Liver (tissue), 9 donors: ENCODE measurements around the gene OVCH1. TPM values are rescaled to one million over a fixed set of nuclear protein-coding genes. Genes with fewer than 3 reads are reported as not detected.

Source experiments
- DNase-seq: peaks from one replicate; pipeline ENCODE4 v3.0.0-alpha.2; 2017; ENCODE audit warnings: low spot score
- H3K27ac ChIP-seq, 2 donors: one replicate each; pipeline ENCODE4 v1.7.0; 2013; ENCODE audit warnings: inconsistent platforms in 2 of 2, low read length in 2 of 2, control low read depth in 1 of 2, low read depth in 1 of 2, mild to moderate bottlenecking in 1 of 2
- H3K27me3 ChIP-seq, 4 donors: one replicate each; pipeline versions ENCODE4 v1.6.1 to v1.7.0; 2013; ENCODE audit warnings: low read length in 3 of 4, inconsistent platforms in 1 of 4, mild to moderate bottlenecking in 1 of 4, moderate library complexity in 1 of 4; ENCODE audit not compliant: control insufficient read depth in 4 of 4, insufficient read depth in 4 of 4
- H3K36me3 ChIP-seq, 4 donors: one replicate each; pipeline versions ENCODE4 v1.6.1 to v1.7.0; 2013; ENCODE audit warnings: low read length in 3 of 4, mild to moderate bottlenecking in 3 of 4, low read depth in 1 of 4, moderate library complexity in 1 of 4; ENCODE audit not compliant: control insufficient read depth in 4 of 4, insufficient read depth in 3 of 4
- H3K4me1 ChIP-seq, 4 donors: one replicate each; pipeline versions ENCODE4 v1.6.1 to v1.7.0; 2013; ENCODE audit warnings: low read length in 3 of 4, mild to moderate bottlenecking in 3 of 4, moderate library complexity in 1 of 4; ENCODE audit not compliant: control insufficient read depth in 4 of 4, insufficient read depth in 4 of 4
- H3K4me3 ChIP-seq, 3 donors: one replicate each; pipeline versions ENCODE4 v1.6.1 to v1.7.0; 2013; ENCODE audit warnings: low read length in 3 of 3, control low read depth in 1 of 3, low read depth in 1 of 3, mild to moderate bottlenecking in 1 of 3
- H3K9ac ChIP-seq, 2 donors: one replicate each; pipeline ENCODE4 v1.7.0; 2013; ENCODE audit warnings: low read length in 2 of 2, mild to moderate bottlenecking in 2 of 2, moderate library complexity in 2 of 2, control low read depth in 1 of 2, low read depth in 1 of 2
- H3K9me3 ChIP-seq, 4 donors: one replicate each; pipeline versions ENCODE4 v1.6.1 to v1.7.0; 2013; ENCODE audit warnings: low read length in 3 of 4; ENCODE audit not compliant: control insufficient read depth in 4 of 4
- CTCF ChIP-seq: fragments of 150-350 bp; IDR thresholded peaks from 2 replicates; pipeline ENCODE4 v1.5.1; 2017; ENCODE audit warnings: improper control_type of control experiment, low read depth, low read length; ENCODE audit not compliant: missing input control
- EGR1 ChIP-seq, 2 donors: IDR thresholded peaks; 2 replicates each; pipeline ENCODE4 v1.6.1; 2016 to 2018; ENCODE audit warnings: antibody characterized with exemption in 2 of 2, low read depth in 2 of 2
- FOXA1 ChIP-seq: IDR thresholded peaks from 2 replicates; pipeline ENCODE4 v1.6.1; 2016; ENCODE audit warnings: antibody characterized with exemption
- FOXA2 ChIP-seq: IDR thresholded peaks from 2 replicates; pipeline ENCODE4 v1.6.1; 2016; ENCODE audit warnings: antibody characterized with exemption
- GABPA ChIP-seq, 2 donors: IDR thresholded peaks in 1 of 2; conservative IDR thresholded peaks in 1 of 2; 2 replicates each; pipeline ENCODE4 v1.6.1; 2016; ENCODE audit warnings: antibody characterized with exemption in 2 of 2, mild to moderate bottlenecking in 1 of 2, moderate library complexity in 1 of 2
- HNF4A ChIP-seq, 2 donors: conservative IDR thresholded peaks; 2 replicates each; pipeline ENCODE4 v1.6.1; 2016; ENCODE audit warnings: antibody characterized with exemption in 2 of 2, mild to moderate bottlenecking in 2 of 2
- HNF4G ChIP-seq: IDR thresholded peaks from 2 replicates; pipeline ENCODE4 v1.6.1; 2016; ENCODE audit warnings: antibody characterized with exemption
- JUND ChIP-seq, 2 donors: IDR thresholded peaks; 2 replicates each; pipeline ENCODE4 v1.6.1; 2016; ENCODE audit warnings: antibody characterized with exemption in 2 of 2
- MAX ChIP-seq: IDR thresholded peaks from 2 replicates; pipeline ENCODE4 v1.6.1; 2016; ENCODE audit warnings: antibody characterized with exemption
- NR2F2 ChIP-seq: IDR thresholded peaks from 2 replicates; pipeline ENCODE4 v1.6.1; 2016; ENCODE audit warnings: antibody characterized with exemption
- RAD21 ChIP-seq, 2 donors: IDR thresholded peaks; 2 replicates each; pipeline ENCODE4 v1.6.1; 2016; ENCODE audit warnings: antibody characterized with exemption in 2 of 2, mild to moderate bottlenecking in 2 of 2
- REST ChIP-seq: IDR thresholded peaks from 2 replicates; pipeline ENCODE4 v1.6.1; 2016; ENCODE audit warnings: antibody characterized with exemption, mild to moderate bottlenecking
- RXRA ChIP-seq, 2 donors: IDR thresholded peaks; 2 replicates each; pipeline ENCODE4 v1.6.1; 2017 to 2018; ENCODE audit warnings: antibody characterized with exemption in 2 of 2, mild to moderate bottlenecking in 1 of 2
- SP1 ChIP-seq: IDR thresholded peaks from 2 replicates; pipeline ENCODE4 v1.6.1; 2018; ENCODE audit warnings: antibody characterized with exemption, mild to moderate bottlenecking
- TAF1 ChIP-seq: conservative IDR thresholded peaks from 2 replicates; pipeline ENCODE4 v1.6.1; 2016; ENCODE audit warnings: antibody characterized with exemption, mild to moderate bottlenecking
- YY1 ChIP-seq: IDR thresholded peaks from 2 replicates; pipeline ENCODE4 v1.6.1; 2016; ENCODE audit warnings: antibody characterized with exemption, mild to moderate bottlenecking
- WGBS: extraction: QIAGEN DNeasy Blood & Tissue Kit; methylation state at CpG from one replicate; pipeline ENCODE4 v1.1.7; 2013; 5-methylcytosine and 5-hydroxymethylcytosine counted together
- polyA plus RNA-seq, 2 donors: library from polyadenylated mRNA; stranded (reverse) in 1 of 2; unstranded in 1 of 2; fragments of 200-250 nt in 1 of 2; fragments of >200 nt in 1 of 2; fragmentation: Nextera tagmentation in 1 of 2; extraction: Ambion mirVana in 1 of 2; gene quantifications; one replicate each; pipeline versions ENCODE4 v1.2.1 to v1.2.3, GENCODE V29; 2013 to 2015
- total RNA-seq, 2 donors: library from RNA; depleted of rRNA; stranded (reverse); fragments of >200 nt; gene quantifications; one replicate each; pipeline ENCODE4 v1.2.3, GENCODE V29; 2014
- TF ChIP-seq, protein P1 (sequence below): IDR thresholded peaks from 2 replicates; pipeline ENCODE4 v1.6.1; 2016; ENCODE audit warnings: antibody characterized with exemption
- TF ChIP-seq, protein P2 (sequence below): IDR thresholded peaks from 2 replicates; pipeline ENCODE4 v1.6.1; 2016; ENCODE audit warnings: antibody characterized with exemption
- donor health status: healthy.
- donor health status: healthy.
- donor health status: healthy.
- donor health status: healthy.
- donor health status: healthy.

The OVCH1 gene
- total and polyA plus RNA-seq, 4 donors = 0.08 TPM; not detected in 3

DNA sequence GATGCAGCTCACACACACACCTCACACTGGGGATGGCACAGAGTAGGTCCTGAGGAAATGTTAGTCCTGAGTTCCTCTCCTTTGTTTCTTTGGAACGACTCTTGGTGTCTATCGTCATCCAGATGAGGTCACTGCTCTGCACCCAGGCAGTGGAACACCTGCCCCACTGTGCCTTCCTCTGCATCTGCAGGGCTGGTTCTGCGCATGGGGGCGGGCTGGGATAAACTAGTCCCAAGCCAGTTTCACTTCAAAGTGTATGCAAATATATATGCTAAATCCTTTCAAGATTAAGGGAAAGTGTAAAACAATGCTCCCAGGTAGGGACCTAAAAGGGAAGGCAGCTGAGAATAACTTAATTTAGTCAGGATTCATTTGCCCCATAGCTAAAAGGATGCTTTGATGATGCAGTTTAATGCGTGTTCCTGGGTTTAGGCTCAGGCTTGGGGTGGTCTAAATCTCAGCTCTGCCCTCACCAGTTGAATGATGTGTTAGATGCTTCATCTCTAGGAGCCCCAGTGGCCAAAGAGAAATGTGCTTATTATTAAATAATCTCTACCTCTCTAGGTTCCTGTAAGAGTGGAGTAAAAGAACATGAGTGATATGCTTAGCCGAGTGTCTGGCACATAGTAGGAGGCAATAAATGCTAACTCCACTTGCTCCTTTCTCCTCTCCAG lies 47.1 kb upstream of the OVCH1 start:
- Histone ChIP-seq H3K27ac (no peak overlapping the region), H3K9ac (no peak overlapping the region), H3K4me3 (no peak overlapping the region), H3K4me1 (peaks cover 0 to 14% (median 9%) of the 10 kb centered on the region in 4 donors), H3K36me3 (no peaks in the 10 kb centered on the region), H3K9me3 (no peaks in the 10 kb centered on the region), H3K27me3 (no peaks in the 10 kb centered on the region)
- 93% methylated on average over 6 of the region's 6 CpGs for WGBS
- no peak for TF ChIP-seq RAD21 (IDR thresholded peaks at IDR 0.05)
- TF ChIP-seq MAX = no peak
- TF ChIP-seq FOXA1 = no peak
- no peak for TF ChIP-seq NR2F2
- TF ChIP-seq HNF4G = no peak
- TF ChIP-seq RXRA (IDR thresholded peaks at IDR 0.05) = no peak
- TF ChIP-seq, protein P1, sequence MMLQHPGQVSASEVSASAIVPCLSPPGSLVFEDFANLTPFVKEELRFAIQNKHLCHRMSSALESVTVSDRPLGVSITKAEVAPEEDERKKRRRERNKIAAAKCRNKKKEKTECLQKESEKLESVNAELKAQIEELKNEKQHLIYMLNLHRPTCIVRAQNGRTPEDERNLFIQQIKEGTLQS = no peak
- TF ChIP-seq GABPA (IDR thresholded peaks at IDR 0.05 in 1 of 2, conservative IDR thresholded peaks at IDR 0.05 in 1 of 2) = no peak
- no peak for TF ChIP-seq SP1
- TF ChIP-seq YY1 = no peak
- no peak for TF ChIP-seq CTCF
- no peak for TF ChIP-seq HNF4A (conservative IDR thresholded peaks at IDR 0.05)
- no peak for TF ChIP-seq REST
- no peak for TF ChIP-seq FOXA2
- no peak for TF ChIP-seq EGR1 (IDR thresholded peaks at IDR 0.05; ENCODE audit: low read depth in 2 of 2)
- TF ChIP-seq JUND (IDR thresholded peaks at IDR 0.05) = no peak
- TF ChIP-seq TAF1 = no peak
- TF ChIP-seq, protein P2, sequence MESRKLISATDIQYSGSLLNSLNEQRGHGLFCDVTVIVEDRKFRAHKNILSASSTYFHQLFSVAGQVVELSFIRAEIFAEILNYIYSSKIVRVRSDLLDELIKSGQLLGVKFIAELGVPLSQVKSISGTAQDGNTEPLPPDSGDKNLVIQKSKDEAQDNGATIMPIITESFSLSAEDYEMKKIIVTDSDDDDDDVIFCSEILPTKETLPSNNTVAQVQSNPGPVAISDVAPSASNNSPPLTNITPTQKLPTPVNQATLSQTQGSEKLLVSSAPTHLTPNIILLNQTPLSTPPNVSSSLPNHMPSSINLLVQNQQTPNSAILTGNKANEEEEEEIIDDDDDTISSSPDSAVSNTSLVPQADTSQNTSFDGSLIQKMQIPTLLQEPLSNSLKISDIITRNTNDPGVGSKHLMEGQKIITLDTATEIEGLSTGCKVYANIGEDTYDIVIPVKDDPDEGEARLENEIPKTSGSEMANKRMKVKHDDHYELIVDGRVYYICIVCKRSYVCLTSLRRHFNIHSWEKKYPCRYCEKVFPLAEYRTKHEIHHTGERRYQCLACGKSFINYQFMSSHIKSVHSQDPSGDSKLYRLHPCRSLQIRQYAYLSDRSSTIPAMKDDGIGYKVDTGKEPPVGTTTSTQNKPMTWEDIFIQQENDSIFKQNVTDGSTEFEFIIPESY = no peak
- DNase-seq = no peak
